ENCODE results near the gene G3BP2.
"Not testable (repeated sequence)": the region's sequence is repeated elsewhere in the genome, so short reads cannot be mapped to it uniquely, and the experiment has no call there.

Gene G3BP2

GRCh38 chr4:75673027-75673958, at the start of gene G3BP2:
Gene G3BP2 (minus strand): TSS chr4:75673411. CDS start chr4:75662025, 11,386 bp downstream.
- TF ChIP-seq, protein P1, sequence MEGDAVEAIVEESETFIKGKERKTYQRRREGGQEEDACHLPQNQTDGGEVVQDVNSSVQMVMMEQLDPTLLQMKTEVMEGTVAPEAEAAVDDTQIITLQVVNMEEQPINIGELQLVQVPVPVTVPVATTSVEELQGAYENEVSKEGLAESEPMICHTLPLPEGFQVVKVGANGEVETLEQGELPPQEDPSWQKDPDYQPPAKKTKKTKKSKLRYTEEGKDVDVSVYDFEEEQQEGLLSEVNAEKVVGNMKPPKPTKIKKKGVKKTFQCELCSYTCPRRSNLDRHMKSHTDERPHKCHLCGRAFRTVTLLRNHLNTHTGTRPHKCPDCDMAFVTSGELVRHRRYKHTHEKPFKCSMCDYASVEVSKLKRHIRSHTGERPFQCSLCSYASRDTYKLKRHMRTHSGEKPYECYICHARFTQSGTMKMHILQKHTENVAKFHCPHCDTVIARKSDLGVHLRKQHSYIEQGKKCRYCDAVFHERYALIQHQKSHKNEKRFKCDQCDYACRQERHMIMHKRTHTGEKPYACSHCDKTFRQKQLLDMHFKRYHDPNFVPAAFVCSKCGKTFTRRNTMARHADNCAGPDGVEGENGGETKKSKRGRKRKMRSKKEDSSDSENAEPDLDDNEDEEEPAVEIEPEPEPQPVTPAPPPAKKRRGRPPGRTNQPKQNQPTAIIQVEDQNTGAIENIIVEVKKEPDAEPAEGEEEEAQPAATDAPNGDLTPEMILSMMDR (IDR thresholded peaks at IDR 0.05; ENCODE audit: low read depth, low read length, missing control alignments) = no peak
- in situ Hi-C loops (cut with HindIII; ENCODE audit: low sequenced_read_pairs) = no loop called here
- peak within 1 kb of the TSS; percentile 98 for H3K4me3 ChIP-seq (ENCODE audit: low read depth, low read length)
- DNase-seq (ENCODE audit: low read depth) = peak; percentile 95

DNA sequence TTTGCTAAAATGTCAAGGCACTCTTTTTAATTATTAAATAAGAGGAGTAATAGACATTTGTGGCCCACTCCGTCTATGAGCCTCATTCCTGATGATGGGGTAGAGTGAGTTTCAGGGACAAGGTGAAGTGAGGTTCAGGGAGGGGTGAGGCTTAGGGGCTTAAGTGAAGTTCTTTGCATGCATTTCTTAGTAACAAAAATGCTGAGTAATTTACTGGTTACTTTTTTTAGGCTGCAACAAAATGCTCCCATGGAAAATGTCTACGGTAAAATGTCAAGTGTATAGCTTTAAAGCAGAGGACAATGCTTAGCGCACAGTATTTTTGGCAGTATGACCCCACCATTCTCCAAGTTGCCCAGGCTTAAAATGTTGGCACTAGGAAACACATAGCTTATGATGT, 49.2 kb upstream of the G3BP2 start:
- in situ Hi-C loops (cut with HindIII; ENCODE audit: low sequenced_read_pairs) = no loop called here
- TF ChIP-seq, protein P1 (IDR thresholded peaks at IDR 0.05; ENCODE audit: low read depth, low read length, missing control alignments) = no peak
- H3K4me3 ChIP-seq (ENCODE audit: low read depth, low read length) = no peak overlapping the region
- no peak for DNase-seq (ENCODE audit: low read depth)

DNA sequence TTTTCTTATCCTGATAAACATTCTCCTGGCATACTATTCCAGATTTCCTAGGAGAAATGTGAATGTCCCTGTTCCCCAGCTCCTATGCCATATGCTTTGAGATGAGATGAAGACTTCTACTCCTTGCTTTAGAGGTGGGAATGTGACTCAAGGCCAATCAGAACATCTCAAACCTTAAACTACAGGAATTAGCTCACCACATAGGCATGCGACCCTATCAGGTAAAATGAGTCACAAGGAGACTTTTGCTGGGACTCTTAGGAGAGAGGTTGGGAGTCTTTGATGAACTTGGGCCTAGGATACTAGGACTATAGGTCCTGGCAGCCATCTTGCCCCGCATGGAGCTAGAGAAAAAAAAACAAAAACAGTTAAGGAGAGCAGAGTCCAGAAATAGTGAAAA, 45.3 kb upstream of the G3BP2 start:
- TF ChIP-seq, protein P1 (IDR thresholded peaks at IDR 0.05; ENCODE audit: low read depth, low read length, missing control alignments) = no peak
- H3K4me3 ChIP-seq (ENCODE audit: low read depth, low read length) = no peak overlapping the region
- no peak for DNase-seq (ENCODE audit: low read depth)
- in situ Hi-C loops (cut with HindIII; ENCODE audit: low sequenced_read_pairs) = no loop called here

DNA sequence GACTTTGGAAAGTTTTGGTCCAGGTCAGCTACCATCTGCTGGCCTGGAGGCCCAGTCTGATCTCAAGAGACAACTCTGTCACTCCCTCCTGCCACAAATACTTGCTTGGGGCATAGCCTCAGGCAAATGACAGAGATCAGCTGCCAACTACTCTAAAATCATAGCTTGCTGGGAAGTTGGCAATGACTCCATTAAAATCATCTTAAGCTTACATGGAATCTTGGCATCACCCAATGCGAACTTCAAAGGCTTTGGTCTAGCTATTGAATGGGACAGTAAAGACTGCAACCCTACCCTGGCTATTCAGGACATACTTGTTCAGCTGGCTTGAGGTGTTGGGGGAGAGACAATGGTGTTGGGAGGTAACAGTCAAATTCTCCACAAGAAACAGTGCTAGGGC, 44.2 kb upstream of the G3BP2 start:
- H3K4me3 ChIP-seq (ENCODE audit: low read depth, low read length) = no peak overlapping the region
- in situ Hi-C loops (cut with HindIII; ENCODE audit: low sequenced_read_pairs) = no loop called here
- no peak for DNase-seq (ENCODE audit: low read depth)
- TF ChIP-seq, protein P1 (IDR thresholded peaks at IDR 0.05; ENCODE audit: low read depth, low read length, missing control alignments) = no peak

DNA sequence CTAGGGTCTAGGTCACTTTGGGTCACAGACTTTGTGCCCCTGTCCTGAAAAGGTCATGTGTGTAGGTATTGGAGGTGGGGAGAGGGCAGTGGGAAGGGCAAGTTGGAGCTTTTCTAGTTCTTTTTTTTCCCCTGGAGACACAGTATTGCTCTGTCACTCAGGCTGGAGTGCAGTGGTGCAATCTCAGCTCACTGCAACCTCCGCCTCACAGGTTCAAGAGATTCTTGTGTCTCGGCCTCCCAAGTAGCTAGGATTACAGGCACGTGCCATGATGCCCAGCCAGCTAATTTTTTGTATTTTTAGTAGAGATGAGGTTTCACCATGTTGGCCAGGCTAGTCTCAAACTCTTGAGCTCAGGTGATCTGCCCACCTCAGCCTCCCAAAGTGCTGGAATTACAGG, 42.8 kb upstream of the G3BP2 start:
- DNase-seq (ENCODE audit: low read depth); in situ Hi-C loops (cut with HindIII; ENCODE audit: low sequenced_read_pairs): not testable (repeated sequence)

DNA sequence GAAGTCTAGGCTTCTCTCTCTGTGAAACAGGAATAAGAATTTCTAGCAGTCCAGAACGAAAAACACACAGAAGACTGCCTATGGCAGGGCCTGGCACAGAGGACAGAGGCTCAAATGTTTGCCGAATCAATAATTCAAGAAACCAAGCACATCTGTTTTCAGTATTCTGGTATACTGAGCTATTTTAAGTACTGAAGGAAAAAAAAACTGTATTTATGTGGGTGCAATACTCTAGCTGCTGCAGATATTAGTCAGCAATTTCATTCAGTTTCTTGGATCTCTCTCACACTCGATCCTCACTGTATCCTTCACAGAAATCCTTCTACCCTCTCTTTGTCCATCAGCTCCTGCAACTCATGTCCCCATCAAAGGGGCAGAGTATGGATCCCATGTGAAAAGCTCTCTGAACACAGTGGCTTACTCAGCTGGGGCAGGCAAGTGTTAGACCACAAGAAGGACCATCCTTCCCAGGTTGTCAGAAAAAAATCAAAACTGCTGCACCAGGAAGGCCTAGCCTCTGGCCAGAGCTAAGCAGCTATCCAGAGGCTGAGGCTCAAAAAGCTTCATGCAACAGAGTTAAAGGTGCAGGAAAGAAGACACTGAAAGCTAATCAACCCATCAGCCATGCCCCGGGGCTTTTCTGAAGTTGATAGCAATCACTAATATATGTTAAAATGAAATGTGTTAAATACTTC, 42.0 kb upstream of the G3BP2 start:
- DNase-seq (ENCODE audit: low read depth) = no peak
- in situ Hi-C loops (cut with HindIII; ENCODE audit: low sequenced_read_pairs) = no loop called here
- TF ChIP-seq, protein P1 (IDR thresholded peaks at IDR 0.05; ENCODE audit: low read depth, low read length, missing control alignments) = no peak
- no peak overlapping the region for H3K4me3 ChIP-seq (ENCODE audit: low read depth, low read length)

More for the DNA sequence above, 42.8 kb upstream of the G3BP2 start:
- not testable (repeated sequence) for H3K4me3 ChIP-seq (ENCODE audit: low read depth, low read length)

DNA sequence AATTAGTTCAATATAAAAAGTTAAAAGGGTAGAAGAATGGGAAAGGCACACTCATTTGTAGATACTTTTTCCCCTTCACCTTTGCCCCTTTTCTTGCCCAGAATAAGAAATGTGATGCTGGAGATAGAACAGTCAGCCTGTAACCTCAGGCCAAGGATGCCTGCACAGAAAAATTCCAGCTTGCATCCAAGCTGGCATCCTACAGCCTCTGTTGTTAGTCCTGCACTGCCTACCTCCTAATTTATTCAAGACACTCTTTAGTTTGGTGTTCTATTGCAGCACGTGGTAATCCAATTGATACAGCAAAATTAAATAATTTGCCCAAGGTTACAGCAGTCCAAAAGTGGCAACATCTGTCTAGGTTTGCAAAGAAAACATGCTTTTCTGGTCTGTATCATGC, 41.5 kb upstream of the G3BP2 start:
- in situ Hi-C loops (cut with HindIII; ENCODE audit: low sequenced_read_pairs) = no loop called here
- TF ChIP-seq, protein P1 (IDR thresholded peaks at IDR 0.05; ENCODE audit: low read depth, low read length, missing control alignments) = no peak
- no peak overlapping the region for H3K4me3 ChIP-seq (ENCODE audit: low read depth, low read length)
- DNase-seq (ENCODE audit: low read depth) = no peak
